ENCODE measurements around the gene ICA1L.

The ICA1L gene

DNA sequence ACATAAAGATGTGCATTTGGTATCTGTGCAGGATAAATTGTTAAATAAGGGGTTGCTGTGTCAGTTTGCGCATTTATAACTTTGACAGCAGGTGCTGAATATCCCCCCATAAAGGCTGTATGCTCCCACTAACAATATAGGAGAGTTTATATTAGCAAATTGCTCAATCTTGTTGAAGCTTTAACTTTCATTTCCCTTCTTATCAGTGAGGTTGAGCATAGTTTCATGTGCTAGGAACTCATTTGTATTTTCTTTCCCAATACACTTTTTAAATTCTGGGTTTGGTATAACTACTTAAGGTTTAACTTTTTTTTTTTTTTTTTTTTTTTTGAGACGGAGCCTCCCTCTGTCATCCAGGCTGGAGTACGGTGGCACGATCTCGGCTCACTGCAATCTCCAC is 147.8 kb downstream of the ICA1L start:
- no peak for DNase-seq

Measured in femur (tissue), 1 donor.